ENCODE results near the gene TRIM44.

The TRIM44 gene

DNA sequence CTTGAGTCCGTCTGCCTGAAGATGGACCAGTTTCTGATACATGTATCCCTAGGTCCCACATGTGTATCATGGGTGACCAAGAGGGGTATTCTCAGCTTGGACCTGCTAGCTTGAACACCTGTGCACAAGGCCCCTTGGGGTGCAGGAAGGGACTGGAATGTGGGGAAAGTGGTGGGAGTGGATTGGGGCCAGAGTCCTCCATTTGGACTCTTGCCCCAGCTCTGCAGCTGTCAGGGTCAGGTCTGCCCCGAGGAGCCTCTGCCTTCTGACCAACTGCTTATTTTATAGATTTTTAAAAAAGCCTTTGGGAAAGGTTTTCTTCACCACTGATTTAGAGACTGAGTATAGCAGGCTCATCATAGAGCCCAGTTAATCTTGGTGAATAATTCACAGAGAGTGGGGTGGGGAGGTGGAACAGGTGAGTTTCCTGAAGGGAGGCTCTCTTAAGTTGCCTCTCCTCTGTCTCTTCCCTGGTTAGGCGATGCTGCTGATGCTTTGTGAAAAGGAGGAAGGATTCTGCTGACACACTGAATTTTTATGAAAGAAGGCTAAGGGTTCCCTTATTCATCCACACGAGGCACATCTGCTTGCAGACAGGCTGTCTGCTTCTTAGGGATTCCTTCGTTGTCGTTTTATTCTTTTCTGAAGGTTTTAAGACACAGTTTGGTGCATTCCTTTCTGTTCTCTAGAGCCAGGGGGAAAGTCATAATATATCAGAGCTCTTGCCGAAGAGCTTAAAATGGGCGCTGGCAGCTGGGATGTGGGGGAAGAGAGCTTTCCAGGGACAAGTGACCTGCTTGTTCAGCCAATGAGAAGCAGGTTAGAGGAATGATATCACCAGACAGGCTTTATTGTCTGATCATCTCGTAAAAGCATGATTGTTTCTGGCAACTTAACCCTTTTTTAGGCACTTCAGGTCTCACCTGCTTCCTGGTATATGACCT lies 19.9 kb downstream of the TRIM44 start:
- H3K27ac ChIP-seq = peak overlapping the region; percentile 48; the same call in 1 of the 2 replicates
- TF ChIP-seq CTCF (conservative IDR thresholded peaks at IDR 0.05) = no peak

DNA sequence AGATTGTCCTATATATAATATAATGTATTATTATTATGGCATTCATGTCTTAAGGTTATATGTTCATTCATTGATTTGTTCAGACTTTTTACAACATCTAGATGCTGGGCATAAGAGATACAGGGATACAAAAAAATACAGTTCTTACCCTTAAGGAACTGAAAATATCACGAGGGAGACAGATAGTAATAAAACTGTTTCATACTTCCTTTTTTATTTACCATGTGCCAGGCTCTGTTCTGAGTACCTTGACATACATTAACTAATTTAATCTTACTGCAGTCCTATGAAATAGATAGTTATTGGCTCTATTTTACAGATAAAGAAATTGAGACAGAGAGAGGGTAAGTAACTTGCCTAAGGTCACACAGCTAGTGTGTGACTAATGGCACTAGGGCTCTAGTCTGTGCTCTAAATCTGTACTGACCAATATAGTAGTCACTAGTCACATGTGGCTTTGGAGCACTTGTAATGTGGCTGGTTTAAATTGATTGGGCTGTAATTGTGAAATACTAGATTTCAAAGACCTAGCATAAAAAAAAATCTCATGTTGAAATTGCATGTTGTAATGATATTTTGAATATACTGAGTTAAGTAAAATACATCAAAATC lies 21.3 kb downstream of the TRIM44 start:
- TF ChIP-seq CTCF (conservative IDR thresholded peaks at IDR 0.05) (no peak), ZFX (IDR thresholded peaks at IDR 0.05) (no peak)
- H3K27ac ChIP-seq = no peak overlapping the region

- TF ChIP-seq ZFX (IDR thresholded peaks at IDR 0.05) = no peak
- TF ChIP-seq CTCF (conservative IDR thresholded peaks at IDR 0.05) = no peak
- no peak overlapping the region for H3K27ac ChIP-seq
These were observed 25.4 kb downstream of the TRIM44 start for GRCh38 chr11:35688023-35688422.

GRCh38 chr11:35689081-35689996 lies 26.8 kb downstream of the TRIM44 start:
- H3K27ac ChIP-seq = peak overlapping the region; percentile 44; the same call in 1 of the 2 replicates
- TF ChIP-seq ZFX (IDR thresholded peaks at IDR 0.05) (no peak), CTCF (conservative IDR thresholded peaks at IDR 0.05) (no peak)

DNA sequence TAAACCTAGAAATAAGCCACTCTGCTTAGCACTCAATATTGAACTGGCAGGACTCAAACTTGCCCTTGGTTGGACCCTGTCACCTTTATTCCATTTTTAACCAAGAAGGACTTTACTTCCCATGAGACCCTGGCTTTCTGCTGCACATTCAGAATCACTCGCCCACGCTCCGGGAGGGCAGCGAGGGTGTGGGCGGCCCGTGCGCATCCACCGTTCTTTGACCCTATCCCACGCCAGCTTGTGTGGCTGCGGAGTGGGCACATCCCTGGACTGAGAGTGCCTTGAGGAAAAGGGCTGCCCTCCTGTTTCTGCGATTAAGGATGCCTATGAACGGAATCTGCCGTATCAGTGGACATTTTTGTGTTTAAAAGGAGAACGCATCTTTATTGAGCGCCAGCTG lies 39.6 kb downstream of the TRIM44 start:
- H3K27ac ChIP-seq = no peak overlapping the region
- TF ChIP-seq CTCF (conservative IDR thresholded peaks at IDR 0.05) (no peak), ZFX (IDR thresholded peaks at IDR 0.05) (no peak)

- TF ChIP-seq CTCF (conservative IDR thresholded peaks at IDR 0.05) = no peak
- no peak for TF ChIP-seq ZFX (IDR thresholded peaks at IDR 0.05)
- no peak overlapping the region for H3K27ac ChIP-seq
These were observed 46.8 kb downstream of the TRIM44 start for GRCh38 chr11:35709376-35709775.

Measured in C4-2B (cell line).